ENCODE measurements around the gene EXOSC5.
A peak's percentile ranks its signal among the peaks of the same experiment; 100 is the strongest.
"Not testable (repeated sequence)": the region's sequence is repeated elsewhere in the genome, so short reads cannot be mapped to it uniquely, and the experiment has no call there.

The EXOSC5 gene

DNA sequence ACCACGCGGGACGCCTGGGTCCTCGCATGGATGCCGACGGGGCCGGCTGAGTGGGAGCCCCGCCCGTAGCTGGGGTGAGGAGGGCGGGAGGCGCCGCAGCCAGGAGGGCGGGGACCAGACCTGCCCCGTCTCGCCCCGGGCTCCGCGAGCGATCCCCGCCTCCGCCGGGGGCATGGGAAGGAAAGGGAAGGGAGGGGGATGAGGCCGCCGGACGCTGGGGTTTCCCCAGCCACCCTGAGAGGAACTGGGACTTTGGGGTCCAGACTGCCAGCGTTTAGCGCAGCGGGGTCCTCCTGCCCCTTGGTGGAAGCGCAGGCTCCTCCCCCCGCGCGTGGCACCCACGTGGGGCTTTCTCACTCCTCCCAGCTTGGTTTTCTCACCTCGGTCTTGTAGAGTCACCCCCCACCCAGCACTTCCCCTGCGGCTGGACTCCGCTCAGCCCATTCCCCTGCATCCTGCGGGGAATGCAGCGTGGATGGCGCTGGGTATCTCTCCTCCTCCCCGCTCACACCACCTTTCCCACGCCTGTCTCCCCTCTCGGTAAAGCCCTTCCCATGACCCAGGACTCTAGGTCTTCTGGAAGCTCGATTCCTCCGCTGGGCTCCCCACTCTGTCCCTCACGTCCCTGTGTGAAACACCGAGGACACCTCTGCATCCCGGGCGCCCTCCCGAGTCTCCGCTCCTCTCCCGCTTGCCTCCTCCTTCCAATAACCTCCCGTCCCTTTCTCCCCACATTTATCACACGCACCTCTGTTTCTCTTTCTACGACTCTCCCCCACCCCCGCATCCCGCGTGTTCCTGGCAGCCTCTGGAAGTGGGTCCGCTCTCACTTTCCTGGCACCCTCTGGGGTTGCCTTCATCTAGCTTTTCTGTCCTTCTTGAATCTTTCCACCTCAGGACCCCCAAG is 45.6 kb downstream of the EXOSC5 start:
- peak; percentile 57 to 69 (median 59) for DNase-seq (ENCODE audit: low read depth in 3 of 3, low spot score in 1 of 3)

- no peak for DNase-seq (ENCODE audit: low read depth in 3 of 3, low spot score in 1 of 3)
These were observed 46.3 kb downstream of the EXOSC5 start for GRCh38 chr19:41350735-41351338.

DNA sequence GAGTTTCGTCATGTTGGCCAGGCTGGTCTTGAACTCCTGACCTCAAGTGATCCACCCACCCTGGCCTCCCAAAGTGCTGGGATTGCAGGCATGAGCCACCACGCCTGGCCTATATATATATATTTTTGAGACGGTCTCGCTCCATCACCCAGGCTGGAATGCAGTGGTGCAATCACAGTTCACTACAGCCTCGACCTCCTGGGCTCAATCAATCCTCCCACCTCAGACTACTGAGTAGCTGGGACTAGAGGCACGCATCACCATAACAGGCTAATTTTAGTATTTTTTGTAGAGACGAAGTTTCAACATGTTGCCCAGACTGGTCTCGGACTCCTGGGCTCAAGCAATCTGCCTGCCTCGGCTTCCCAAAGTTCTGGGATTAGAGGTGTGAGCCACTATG is 50.2 kb downstream of the EXOSC5 start:
- not testable (repeated sequence) for DNase-seq (ENCODE audit: low read depth in 3 of 3, low spot score in 1 of 3)

DNA sequence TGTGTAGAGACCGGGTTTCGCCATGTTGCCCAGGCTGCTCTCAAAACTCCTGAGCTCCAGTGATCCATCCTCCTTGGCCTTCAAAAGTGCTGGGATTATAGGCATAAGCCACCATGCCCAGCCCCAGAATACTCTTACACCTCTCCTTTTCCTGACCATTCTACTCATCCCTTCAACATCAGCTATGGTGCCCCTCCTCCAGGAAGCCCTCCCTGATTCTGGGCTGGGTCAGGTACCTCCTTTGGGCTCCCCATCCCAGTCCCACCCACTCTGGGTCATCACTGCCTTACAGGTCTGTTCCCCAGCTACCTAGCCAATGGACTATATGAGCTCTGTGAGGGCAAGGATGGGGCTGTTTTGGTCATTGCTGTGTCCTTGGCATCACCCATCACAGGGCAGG is 53.0 kb downstream of the EXOSC5 start:
- DNase-seq (ENCODE audit: low read depth in 3 of 3, low spot score in 1 of 3) = no peak

- DNase-seq (ENCODE audit: low read depth in 3 of 3, low spot score in 1 of 3) = no peak
These were observed 55.3 kb downstream of the EXOSC5 start for GRCh38 chr19:41341669-41342490.

- DNase-seq (ENCODE audit: low read depth in 3 of 3, low spot score in 1 of 3) = no peak
These were observed 57.2 kb downstream of the EXOSC5 start for GRCh38 chr19:41339936-41340335.
